CD4-positive, alpha-beta T cell (primary cell): ENCODE measurements around the gene PCDH9. TPM values are rescaled to one million over a fixed set of nuclear protein-coding genes. Genes with fewer than 3 reads are reported as not detected.

Experiments
- ATAC-seq: fragments of 200-7000 bp; cut with Tn5 transposase; one replicate; pipeline ENCODE4 v1.10.0; 2022; ENCODE audit warnings: mild to moderate bottlenecking; ENCODE audit not compliant: poor library complexity
- CTCF ChIA-PET: fragments of 350-600 bp; sonication (Branson Sonifier 250); formaldehyde crosslinking; loops from one replicate; lab custom pipeline; 2021; ENCODE audit warnings: antibody characterized with exemption, inconsistent platforms; lab: Charles Lee
- POLR2A ChIA-PET: fragments of 350-600 bp; sonication (Branson Sonifier 250); formaldehyde crosslinking; loops from one replicate; lab custom pipeline; 2021; ENCODE audit warnings: antibody characterized with exemption, inconsistent platforms; lab: Charles Lee
- DNase-seq, 14 experiments: peaks; one replicate each; pipeline ENCODE4 v3.0.0-alpha.2; 2013 to 2020; ENCODE audit warnings: mixed read lengths in 2 of 14
- H3K27ac ChIP-seq, 2 donors: one replicate each; pipeline versions ENCODE4 v1.5.1 to v1.7.0; 2013; ENCODE audit warnings: low read length in 2 of 2, low read depth in 1 of 2, mild to moderate bottlenecking in 1 of 2
- H3K27me3 ChIP-seq, 2 experiments: 1 replicate in 1 of 2; 2 replicates in 1 of 2; pipeline versions ENCODE4 v1.6.1 to v1.7.0; 2013; ENCODE audit warnings: low read length in 2 of 2, control low read depth in 1 of 2, mild to moderate bottlenecking in 1 of 2, moderate library complexity in 1 of 2; ENCODE audit not compliant: insufficient read depth in 2 of 2, control insufficient read depth in 1 of 2
- H3K36me3 ChIP-seq: one replicate; pipeline ENCODE4 v1.6.1; 2013; ENCODE audit warnings: low read length, control low read depth; ENCODE audit not compliant: insufficient read depth
- H3K4me1 ChIP-seq: one replicate; pipeline ENCODE4 v1.6.1; 2013; ENCODE audit warnings: low read length, control low read depth; ENCODE audit not compliant: insufficient read depth
- H3K4me3 ChIP-seq: one replicate; pipeline ENCODE4 v1.5.1; 2013; ENCODE audit warnings: mild to moderate bottlenecking, low read length, moderate library complexity
- H3K9me3 ChIP-seq, 2 experiments: 1 replicate in 1 of 2; 2 replicates in 1 of 2; pipeline versions ENCODE4 v1.6.1 to v1.7.0; 2013; ENCODE audit warnings: low read length in 2 of 2, mild to moderate bottlenecking in 2 of 2, control low read depth in 1 of 2, moderate library complexity in 1 of 2; ENCODE audit not compliant: control insufficient read depth in 1 of 2, insufficient read depth in 1 of 2
- H3K27ac Mint-ChIP-seq: one replicate; pipeline ENCODE4 v1.8.0; 2020; ENCODE audit warnings: mixed read lengths
- H3K27me3 Mint-ChIP-seq: one replicate; pipeline ENCODE4 v1.8.0; 2021; ENCODE audit warnings: mixed read lengths
- H3K36me3 Mint-ChIP-seq: one replicate; pipeline ENCODE4 v1.8.0; 2021; ENCODE audit warnings: low read depth, mixed read lengths
- H3K4me1 Mint-ChIP-seq: one replicate; pipeline ENCODE4 v1.8.0; 2021; ENCODE audit warnings: low read depth, mixed read lengths
- H3K4me3 Mint-ChIP-seq: one replicate; pipeline ENCODE4 v1.8.0; 2020; ENCODE audit warnings: mild to moderate bottlenecking, mixed read lengths
- H3K9me3 Mint-ChIP-seq: one replicate; pipeline ENCODE4 v1.8.0; 2020; ENCODE audit warnings: mixed read lengths
- CTCF ChIP-seq: fragments of 200-600 bp; IDR thresholded peaks from one replicate; pipeline ENCODE4 v1.8.0; 2022; ENCODE audit warnings: antibody characterized with exemption, mild to moderate bottlenecking
- intact Hi-C, 2 experiments: fragments of 100-400 bp; cut with DNase I in 1 of 2; cut with micrococcal nuclease in 1 of 2; formaldehyde crosslinking; loops; one replicate each; pipeline versions ENCODE4 v1.15.1 to v1.9.0; 2023 to 2025; cut with DNase I, micrococcal nuclease
- total RNA-seq, 174 experiments: library from RNA in 2 of 174; stranded (reverse) in 2 of 174; gene quantifications; one replicate each; pipeline ENCODE4 v1.2.3 and lab custom pipeline; 2021 to 2026

Gene PCDH9
- total RNA-seq, 2 experiments from 2014 or later = 0.08 to 0.19 TPM

GRCh38 chr13:66745307-66745706 is 484.8 kb downstream of the PCDH9 start:
- Histone ChIP-seq H3K4me3 (no peak overlapping the region), H3K36me3 (no peaks in the 10 kb centered on the region), H3K4me1 (no peaks in the 10 kb centered on the region), H3K9me3 (peaks cover 0 to 4% of the 10 kb centered on the region in 2 experiments), H3K27me3 (no peaks in the 10 kb centered on the region), H3K27ac (no peak overlapping the region)
- Mint-ChIP-seq H3K27ac (no peak overlapping the region), H3K27me3 (no peaks in the 10 kb centered on the region), H3K4me3 (no peak overlapping the region), H3K36me3 (no peaks in the 10 kb centered on the region), H3K9me3 (peaks cover 3% of the 10 kb centered on the region), H3K4me1 (no peaks in the 10 kb centered on the region)
- intact Hi-C loops = no loop called here
- CTCF ChIA-PET = no interaction called here
- no peak for ATAC-seq
- POLR2A ChIA-PET = no interaction called here
- DNase-seq = no peak
- TF ChIP-seq CTCF = no peak

GRCh38 chr13:66723576-66723975 is 506.6 kb downstream of the PCDH9 start:
- POLR2A ChIA-PET = no interaction called here
- H3K36me3 ChIP-seq = no peaks in the 10 kb centered on the region
- ATAC-seq = no peak
- H3K27me3 ChIP-seq = no peaks in the 10 kb centered on the region
- TF ChIP-seq CTCF = no peak
- H3K4me3 ChIP-seq = no peak overlapping the region
- no peak overlapping the region for H3K27ac ChIP-seq
- H3K4me1 ChIP-seq = no peaks in the 10 kb centered on the region
- Mint-ChIP-seq H3K9me3 (no peaks in the 10 kb centered on the region), H3K36me3 (no peaks in the 10 kb centered on the region), H3K4me1 (no peaks in the 10 kb centered on the region), H3K27ac (no peak overlapping the region), H3K27me3 (no peaks in the 10 kb centered on the region), H3K4me3 (no peak overlapping the region)
- DNase-seq = no peak
- no peaks in the 10 kb centered on the region for H3K9me3 ChIP-seq
- intact Hi-C loops = no loop called here
- CTCF ChIA-PET = no interaction called here

- Mint-ChIP-seq H3K9me3 (peaks cover 3% of the 10 kb centered on the region), H3K4me3 (no peak overlapping the region), H3K4me1 (no peaks in the 10 kb centered on the region), H3K27ac (no peak overlapping the region), H3K27me3 (no peaks in the 10 kb centered on the region), H3K36me3 (no peaks in the 10 kb centered on the region)
- no peak overlapping the region for H3K4me3 ChIP-seq
- ATAC-seq (no peak), DNase-seq (no peak)
- no peaks in the 10 kb centered on the region for H3K36me3 ChIP-seq
- intact Hi-C loops = no loop called here
- CTCF ChIA-PET = no interaction called here
- H3K27ac ChIP-seq = no peak overlapping the region
- H3K9me3 ChIP-seq = no peaks in the 10 kb centered on the region
- TF ChIP-seq CTCF = no peak
- POLR2A ChIA-PET = no interaction called here
- H3K4me1 ChIP-seq = no peaks in the 10 kb centered on the region
- H3K27me3 ChIP-seq = no peaks in the 10 kb centered on the region
These were observed 513.6 kb downstream of the PCDH9 start for GRCh38 chr13:66716538-66716937.
